Endothelial cell of umbilical vein (primary cell): ENCODE results near the gene WDR93. TPM values are rescaled to one million over a fixed set of nuclear protein-coding genes. Genes with fewer than 3 reads are reported as not detected.
"Not testable (repeated sequence)": the region's sequence is repeated elsewhere in the genome, so short reads cannot be mapped to it uniquely, and the experiment has no call there.

Experiments used
- BruUV-seq: library from RNA; stranded (reverse); fragments of 400-500 nt; replicated peaks from 2 replicates; lab custom pipeline; 2021; lab: Mats Ljungman, UMichigan
- CTCF ChIA-PET: fragments of 300-600, 350-600 bp; sonication (Branson Sonifier 250); formaldehyde crosslinking; loops from one replicate; lab custom pipeline; 2021; ENCODE audit warnings: antibody characterized with exemption, inconsistent platforms; lab: Charles Lee
- POLR2A ChIA-PET: fragments of 300-600, 350-600 bp; sonication (Branson Sonifier 250); formaldehyde crosslinking; loops from one replicate; lab custom pipeline; 2021; ENCODE audit warnings: antibody characterized with exemption, inconsistent platforms; lab: Charles Lee
- DNase-seq: peaks from one replicate; pipeline ENCODE4 v3.0.0-alpha.2; 2011; ENCODE audit warnings: low read depth, low spot score
- FAIRE-seq: peaks from 2 replicates; lab custom pipeline; 2011; peaks lifted over from hg19 to GRCh38; lab: Jason Lieb, UNC
- H2AFZ ChIP-seq: 2 replicates; pipeline ENCODE4 v1.6.0; 2012; ENCODE audit warnings: low read depth, low read length, control low read depth, inconsistent platforms
- H3K27ac ChIP-seq: 2 replicates; pipeline ENCODE4 v1.5.1; 2011; ENCODE audit warnings: low read depth, mild to moderate bottlenecking, control low read depth, low read length, moderate library complexity; ENCODE audit not compliant: insufficient read depth
- H3K27me3 ChIP-seq, 2 experiments: 2 replicates each; pipeline versions ENCODE4 v1.6.0 to v1.6.1; 2011; ENCODE audit warnings: low read length in 2 of 2, mixed read lengths in 1 of 2; ENCODE audit not compliant: control insufficient read depth in 2 of 2, insufficient read depth in 2 of 2
- H3K36me3 ChIP-seq, 2 experiments: 2 replicates in 1 of 2; 3 replicates in 1 of 2; pipeline ENCODE4 v1.5.1; 2011; ENCODE audit warnings: low read length in 2 of 2, mild to moderate bottlenecking in 1 of 2, moderate library complexity in 1 of 2; ENCODE audit not compliant: control insufficient read depth in 2 of 2, insufficient read depth in 2 of 2; ENCODE audit errors: extremely low read depth in 1 of 2
- H3K4me1 ChIP-seq: 3 replicates; pipeline ENCODE4 v1.5.1; 2011; ENCODE audit warnings: mild to moderate bottlenecking, low read length; ENCODE audit not compliant: control insufficient read depth, insufficient read depth; ENCODE audit errors: extremely low read depth
- H3K4me2 ChIP-seq: 2 replicates; pipeline ENCODE4 v1.6.1; 2011; ENCODE audit warnings: low read length, control low read depth, mixed read lengths; ENCODE audit not compliant: insufficient read depth
- H3K4me3 ChIP-seq, 3 experiments: fragments of 200-600 bp in 1 of 3; sonication (generic), shearing (Covaris generic) in 1 of 3; replicated peaks in 1 of 3; 2 replicates each; pipeline ENCODE4 v1.5.1; 2011 to 2016; ENCODE audit warnings: control low read depth in 3 of 3, low read length in 3 of 3, mild to moderate bottlenecking in 2 of 3, inconsistent platforms in 1 of 3, low read depth in 1 of 3, moderate library complexity in 1 of 3; ENCODE audit not compliant: insufficient read depth in 1 of 3
- H3K79me2 ChIP-seq: 2 replicates; pipeline ENCODE4 v1.6.0; 2012; ENCODE audit warnings: low read length, inconsistent platforms; ENCODE audit not compliant: control insufficient read depth, insufficient read depth
- H3K9ac ChIP-seq: replicated peaks from 2 replicates; pipeline ENCODE3; 2011; ENCODE audit warnings: low read length, control low read depth; ENCODE audit not compliant: insufficient read depth; ENCODE audit errors: extremely low read depth
- H3K9me1 ChIP-seq: replicated peaks from 3 replicates; pipeline ENCODE4 v1.6.0; 2011; ENCODE audit warnings: mild to moderate bottlenecking, low read length; ENCODE audit not compliant: control insufficient read depth, insufficient read depth; ENCODE audit errors: extremely low read depth
- H3K9me3 ChIP-seq: replicated peaks from 2 replicates; pipeline ENCODE4 v1.5.1; 2012; ENCODE audit warnings: low read length, inconsistent platforms; ENCODE audit not compliant: control insufficient read depth, insufficient read depth
- H4K20me1 ChIP-seq: replicated peaks from 2 replicates; pipeline ENCODE3; 2011; ENCODE audit warnings: mild to moderate bottlenecking, low read length; ENCODE audit not compliant: control insufficient read depth, insufficient read depth; ENCODE audit errors: extremely low read depth
- CTCF ChIP-seq, 2 donors: IDR thresholded peaks; 1 replicate in 1 of 2; 2 replicates in 1 of 2; pipeline ENCODE4 v1.5.1; 2011; ENCODE audit warnings: low read length in 2 of 2, mild to moderate bottlenecking in 2 of 2, moderate library complexity in 2 of 2, control low read depth in 1 of 2, inconsistent platforms in 1 of 2, low read depth in 1 of 2; ENCODE audit not compliant: insufficient read depth in 1 of 2; ENCODE audit errors: extremely low read depth in 1 of 2
- EZH2 ChIP-seq: IDR thresholded peaks from 2 replicates; pipeline ENCODE4 v1.6.1; 2012; ENCODE audit warnings: borderline replicate concordance, low read depth, mild to moderate bottlenecking, moderate library complexity, low read length, inconsistent platforms; ENCODE audit not compliant: severe bottlenecking
- FOS ChIP-seq: IDR thresholded peaks from 2 replicates; pipeline ENCODE4 v1.6.1; 2011; ENCODE audit warnings: mild to moderate bottlenecking, low read length, moderate library complexity, borderline replicate concordance; ENCODE audit not compliant: insufficient read depth
- GATA2 ChIP-seq: IDR thresholded peaks from 2 replicates; pipeline ENCODE4 v1.7.0; 2011; ENCODE audit warnings: low read depth, mild to moderate bottlenecking, moderate library complexity, mixed read lengths, low read length; ENCODE audit not compliant: insufficient read length, insufficient read depth
- JUN ChIP-seq: IDR thresholded peaks from 2 replicates; pipeline ENCODE4 v1.6.1; 2011; ENCODE audit warnings: borderline replicate concordance, low read depth; ENCODE audit not compliant: insufficient read length, insufficient read depth
- MAX ChIP-seq: IDR thresholded peaks from 2 replicates; pipeline ENCODE4 v1.6.1; 2011; ENCODE audit not compliant: insufficient read depth, insufficient read length
- MYC ChIP-seq: IDR thresholded peaks from one replicate; pipeline ENCODE4 v1.6.1; 2011; ENCODE audit warnings: mild to moderate bottlenecking, low read depth, low read length
- POLR2A ChIP-seq: IDR thresholded peaks from 2 replicates; pipeline ENCODE4 v1.6.1; 2012; ENCODE audit warnings: low read depth, mild to moderate bottlenecking, control low read depth, low read length
- POLR2AphosphoS5 ChIP-seq: IDR thresholded peaks from 2 replicates; pipeline ENCODE4 v1.6.1; 2012; ENCODE audit warnings: low read depth, mild to moderate bottlenecking, control low read depth, low read length, moderate library complexity; ENCODE audit not compliant: insufficient read depth
- dilution Hi-C: fragments of 300-500 bp; cut with MboI; formaldehyde crosslinking; loops from one replicate; pipeline ENCODE4 v1.15.0; 2019; ENCODE audit warnings: low sequenced_read_pairs; ENCODE audit not compliant: extremely low pct_ligation_motif_present
- intact Hi-C: fragments of 100-400 bp; cut with micrococcal nuclease; formaldehyde crosslinking; loops from one replicate; pipeline ENCODE4 v1.10.0; 2022
- polyA plus RNA-seq, 4 experiments: library from polyadenylated mRNA; depleted of rRNA in 3 of 4; stranded (reverse) in 3 of 4; unstranded in 1 of 4; fragments of >200 nt; gene quantifications; 2 replicates each; pipeline versions ENCODE4 v1.2.1 to v1.2.3, GENCODE V29; 2011 to 2012; ENCODE audit warnings: missing spikeins in 1 of 4
- total RNA-seq: library from RNA; stranded (reverse); gene quantifications from 2 replicates; pipeline ENCODE4 v1.2.3, GENCODE V29; 2021

The WDR93 gene
- total and polyA plus RNA-seq, 2 donors (not counting 3 experiments of a cell fraction or from before 2014, with no cell fraction given), result 0.07 TPM; not detected in 1

GRCh38 chr15:89788585-89788984 lies 98.0 kb downstream of the WDR93 start:
- POLR2A ChIA-PET, FAIRE-seq, H3K27me3 ChIP-seq, intact Hi-C loops, H3K4me1 ChIP-seq, H3K9ac ChIP-seq, H2AFZ ChIP-seq, H4K20me1 ChIP-seq, H3K9me3 ChIP-seq, H3K4me3 ChIP-seq, H3K9me1 ChIP-seq, BruUV-seq, H3K4me2 ChIP-seq, DNase-seq, dilution Hi-C loops, H3K27ac ChIP-seq, H3K79me2 ChIP-seq: not testable (repeated sequence)
- CTCF ChIA-PET, result interaction anchor here (1.5 to 2.7 kb wide), 2 partner anchors 28 to 86 kb away, joined by 8 read pairs; no protein-coding TSS in a partner anchor
- H3K36me3 ChIP-seq, result peaks cover 7 to 30% of the 10 kb centered on the region in 2 experiments

DNA sequence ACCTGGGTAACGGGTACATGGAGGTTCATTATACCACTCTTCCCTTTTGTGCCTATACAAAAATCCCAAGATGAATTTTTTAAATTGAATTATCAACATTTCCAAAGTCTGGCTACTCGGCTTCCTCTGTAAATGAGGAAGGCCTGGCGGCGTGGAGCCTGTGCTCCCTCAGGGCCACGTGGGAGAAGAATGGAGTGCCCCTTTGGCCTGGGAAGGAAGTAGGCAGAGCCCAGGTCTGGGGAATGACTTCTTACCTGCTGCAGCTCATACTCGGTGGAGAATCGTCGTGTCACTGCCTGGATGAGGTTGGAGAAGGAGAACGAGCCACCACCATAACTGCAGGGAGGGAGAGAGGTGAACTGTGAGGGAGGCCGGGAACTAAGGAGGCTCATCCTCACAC lies 99.6 kb downstream of the WDR93 start:
- Histone ChIP-seq H3K4me3 (no peak overlapping the region), H3K4me2 (no peak overlapping the region), H3K9ac (no peak overlapping the region), H3K9me1 (no peaks in the 10 kb centered on the region), H3K36me3 (peaks cover 6 to 29% of the 10 kb centered on the region in 2 experiments), H4K20me1 (no peaks in the 10 kb centered on the region), H3K9me3 (no peaks in the 10 kb centered on the region), H3K27me3 (no peaks in the 10 kb centered on the region), H3K79me2 (peaks cover 2% of the 10 kb centered on the region), H3K27ac (no peak overlapping the region), H2AFZ (no peak overlapping the region), H3K4me1 (peaks cover 8% of the 10 kb centered on the region)
- FAIRE-seq (no peak), DNase-seq (no peak)
- CTCF ChIA-PET, result interaction anchor here (1.3 to 1.6 kb wide), 2 partner anchors 9 to 85 kb away, joined by 3 to 4 read pairs; no protein-coding TSS in a partner anchor
- BruUV-seq, result no TSS peak
- TF ChIP-seq MYC (no peak), FOS (no peak), JUN (no peak), CTCF (IDR thresholded peaks at IDR 0.05; ENCODE audit: extremely low read depth in 1 of 2, insufficient read depth in 1 of 2, low read depth in 1 of 2, low read length in 2 of 2) (no peak), GATA2 (no peak), EZH2 (no peak), MAX (no peak), POLR2A (no peak), POLR2AphosphoS5 (no peak)
- dilution Hi-C loops (no loop called here), intact Hi-C loops (no loop called here)
- POLR2A ChIA-PET, result no interaction called here
